ENCODE results near the gene NEAT1. TPM values are rescaled to one million over a fixed set of nuclear protein-coding genes. Genes with fewer than 3 reads are reported as not detected.

NEAT1 gene
- total and polyA plus RNA-seq, 9 of the 15 experiments (the other 6 are each of a cell fraction or from before 2014, with no cell fraction given), result 20.1 to 389 (median 62.8) TPM

- TF ChIP-seq CREB5 (CRISPR knock-in tag; IDR thresholded peaks at IDR 0.05) (no peak), MNT (conservative IDR thresholded peaks at IDR 0.05) (no peak), CGGBP1 (CRISPR knock-in tag; IDR thresholded peaks at IDR 0.05) (peak; percentile 2; the same call in 1 of the 2 replicates), PHB2 (IDR thresholded peaks at IDR 0.05; ENCODE audit: low read depth) (no peak), ZNF41 (CRISPR knock-in tag; conservative IDR thresholded peaks at IDR 0.05) (no peak), FUS (optimal IDR thresholded peaks at IDR 0.05; ENCODE audit: low read depth, low read length) (no peak), NONO (IDR thresholded peaks at IDR 0.05; ENCODE audit: low read depth in 2 of 2, low read length in 1 of 2) (no peak), ZNF77 (CRISPR knock-in tag; IDR thresholded peaks at IDR 0.05) (no peak), ZBTB40 (IDR thresholded peaks at IDR 0.05) (no peak), ZBTB40 (CRISPR knock-in tag; IDR thresholded peaks at IDR 0.05) (no peak), ATF4 (CRISPR knock-in tag; IDR thresholded peaks at IDR 0.05) (no peak), SUPT5H (IDR thresholded peaks at IDR 0.05) (peak; percentile 85), BMI1 (IDR thresholded peaks at IDR 0.05; ENCODE audit: low read length) (no peak), MYNN (IDR thresholded peaks at IDR 0.05) (0 out of 2 replicates have a peak, but pooled peaks have one; percentile 54), MYNN (CRISPR knock-in tag; IDR thresholded peaks at IDR 0.05) (no peak)
Observed at GRCh38 chr11:65436412-65437032, 13.9 kb downstream of the NEAT1 start (continued).

Measured in K562 (cell line).